GM21367 (cell line): Measurements from ENCODE around the gene BTRC.
"Not testable (repeated sequence)": the region's sequence is repeated elsewhere in the genome, so short reads cannot be mapped to it uniquely, and the experiment has no call there.

Source experiments
- ATAC-seq: cut with Tn5 transposase; IDR thresholded peaks from one replicate; pipeline ENCODE4 v1.9.1; 2021; ENCODE audit not compliant: unreplicated experiment

Gene BTRC

DNA sequence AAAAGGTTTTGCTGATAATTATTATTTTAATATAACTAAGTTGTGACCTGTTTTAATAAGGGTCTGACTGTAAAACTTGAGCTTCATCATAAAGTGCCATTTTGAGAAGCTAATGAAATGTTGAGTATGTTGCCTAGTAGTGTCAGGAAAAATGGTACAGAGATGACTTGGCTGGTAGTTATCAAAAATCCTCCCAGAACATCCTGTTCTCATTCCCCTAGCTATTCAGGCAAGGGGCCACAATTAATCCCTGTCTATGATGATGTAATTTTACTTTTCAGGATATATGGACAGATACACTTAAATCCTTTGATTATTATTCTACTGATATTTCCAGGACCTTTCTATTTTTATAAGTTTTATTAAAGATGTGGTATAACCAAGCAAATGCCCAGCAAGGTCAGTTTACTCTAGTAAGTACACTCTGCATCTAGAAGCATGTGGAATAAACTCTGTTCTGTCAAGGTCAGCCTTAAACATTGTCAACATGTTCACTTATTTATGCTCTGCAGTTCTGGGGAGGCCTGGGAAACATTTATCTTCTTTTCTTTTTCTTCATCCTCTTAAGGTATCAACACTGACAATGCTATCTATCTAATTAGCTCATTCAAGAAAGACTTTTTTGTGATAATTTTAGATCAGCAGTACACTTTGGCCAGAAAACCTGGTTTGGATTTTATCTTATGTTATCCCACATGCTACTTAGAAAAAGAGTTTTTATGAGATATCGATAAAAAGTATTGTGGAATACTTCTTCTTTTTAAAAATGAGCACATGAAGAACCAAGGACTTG is 32.1 kb downstream of the BTRC start:
- no peak for ATAC-seq

- ATAC-seq, result no peak
Measured at GRCh38 chr10:101386659-101387259, 32.8 kb downstream of the BTRC start.

DNA sequence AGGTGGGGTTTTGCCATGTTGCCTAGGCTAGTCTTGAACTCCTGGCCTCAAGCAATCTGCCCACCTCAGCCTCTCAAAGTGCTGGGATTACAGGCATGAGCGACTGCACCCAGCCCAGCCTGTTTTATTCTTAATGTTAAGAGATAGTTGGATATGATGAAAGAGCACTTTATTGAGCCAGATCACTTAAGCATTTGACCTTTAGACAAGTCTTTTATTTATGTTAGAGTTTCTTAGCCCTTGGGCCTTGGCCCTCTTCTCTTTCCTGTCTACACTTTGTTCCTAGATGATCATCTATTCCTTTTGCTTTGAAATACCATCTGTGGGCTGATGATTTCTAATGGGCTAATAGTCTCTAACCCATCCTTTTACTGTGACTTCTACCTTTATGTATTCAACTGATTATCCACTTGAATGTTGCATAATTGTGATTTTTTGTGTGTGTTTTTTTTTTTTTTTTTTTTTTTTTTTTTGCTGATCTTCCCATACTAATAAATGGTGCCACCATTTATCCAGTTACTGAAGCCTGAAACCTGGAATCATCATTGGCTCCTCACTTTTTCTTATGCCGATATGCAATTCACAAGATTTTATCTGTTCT is 34.8 kb downstream of the BTRC start:
- ATAC-seq, result no peak

DNA sequence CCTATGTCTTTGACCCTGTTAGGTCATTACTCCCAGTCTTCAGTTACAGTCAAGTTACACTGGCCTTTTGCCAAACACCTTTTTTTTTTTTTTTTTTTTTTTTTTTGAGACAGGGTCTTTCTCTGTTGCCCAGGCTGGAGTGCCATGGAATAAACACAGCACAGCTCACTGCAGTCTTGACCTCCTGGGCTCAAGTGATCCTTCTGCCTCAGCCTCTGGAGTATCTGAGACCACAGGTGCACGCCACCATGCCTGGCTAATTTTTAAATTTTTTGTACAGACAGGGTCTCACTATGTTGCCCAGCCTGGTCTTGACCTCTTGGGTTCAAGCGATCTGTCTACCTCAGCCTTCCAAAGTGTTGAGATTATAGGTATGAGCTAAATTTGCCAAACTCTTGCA is 35.6 kb downstream of the BTRC start:
- not testable (repeated sequence) for ATAC-seq

GRCh38 chr10:101389986-101390531 is 36.1 kb downstream of the BTRC start:
- ATAC-seq, result no peak

GRCh38 chr10:101393378-101393777 is 39.4 kb downstream of the BTRC start:
- ATAC-seq, result no peak

- no peak for ATAC-seq
Measured at GRCh38 chr10:101394524-101395133, 40.7 kb downstream of the BTRC start.

GRCh38 chr10:101397140-101397539 is 43.2 kb downstream of the BTRC start:
- no peak for ATAC-seq

DNA sequence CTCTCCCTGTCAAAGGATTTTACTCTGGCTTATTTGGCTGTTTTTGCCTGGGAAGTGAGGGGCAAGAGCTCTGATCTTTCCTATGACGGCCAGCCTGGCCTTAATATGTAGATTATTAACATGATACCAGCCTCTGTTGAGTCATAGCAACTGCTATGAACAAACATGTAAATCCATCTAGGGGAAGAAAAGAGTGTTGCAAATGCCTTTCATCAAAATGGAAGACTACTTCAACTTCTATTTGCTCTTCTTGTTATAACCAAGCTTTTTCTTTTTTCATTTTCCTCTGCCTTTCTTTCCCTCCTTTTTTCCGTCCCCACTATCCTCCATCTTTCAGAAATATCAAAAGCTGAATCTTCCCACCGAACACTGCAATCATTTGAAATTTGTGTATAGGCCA is 46.6 kb downstream of the BTRC start:
- ATAC-seq, result no peak

DNA sequence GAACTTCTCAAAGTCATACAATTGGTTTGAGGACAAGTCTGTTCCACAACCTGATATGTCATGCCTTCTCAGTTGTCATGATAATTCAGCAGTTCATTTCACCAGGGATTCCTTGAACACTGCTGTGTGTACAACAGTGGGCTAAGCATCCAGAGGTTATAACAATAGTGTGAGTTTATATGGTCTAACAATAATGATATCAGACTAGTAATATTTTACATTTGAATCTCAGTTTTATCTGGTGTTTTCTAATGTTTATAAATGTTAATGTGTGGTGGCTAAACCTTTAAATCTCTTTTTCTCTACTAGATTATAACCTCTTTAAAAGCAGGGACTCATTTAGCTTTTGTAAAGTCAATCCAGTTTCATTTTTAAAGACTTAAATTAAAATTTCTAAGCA is 48.7 kb downstream of the BTRC start:
- ATAC-seq, result no peak

DNA sequence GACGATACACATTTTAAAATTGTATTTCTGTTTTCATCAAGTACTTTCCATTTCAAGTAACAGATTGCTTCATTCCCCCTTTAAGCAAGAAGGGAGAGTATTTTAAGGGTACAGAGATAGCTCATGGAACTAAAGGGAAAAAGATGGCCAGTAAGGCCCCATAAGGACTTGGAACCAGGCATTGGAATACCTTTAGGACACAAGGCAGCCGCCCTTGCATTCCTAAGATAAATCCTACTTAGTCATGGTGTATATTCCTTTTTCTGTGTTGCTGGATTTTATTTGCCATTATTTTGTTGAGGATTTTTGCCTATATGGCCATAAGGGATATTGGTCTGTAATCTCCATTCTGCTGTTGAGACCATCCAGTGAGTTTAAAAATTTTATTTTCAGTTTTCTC is 49.2 kb downstream of the BTRC start:
- ATAC-seq, result no peak

- ATAC-seq, result no peak
Measured at GRCh38 chr10:101405001-101405400, 51.0 kb downstream of the BTRC start.

- ATAC-seq, result no peak
Measured at GRCh38 chr10:101411598-101411997, 57.6 kb downstream of the BTRC start.

- ATAC-seq, result no peak
Measured at GRCh38 chr10:101414034-101414433, 60.1 kb downstream of the BTRC start.

- ATAC-seq, result no peak
Measured at GRCh38 chr10:101415884-101416283, 61.9 kb downstream of the BTRC start.

DNA sequence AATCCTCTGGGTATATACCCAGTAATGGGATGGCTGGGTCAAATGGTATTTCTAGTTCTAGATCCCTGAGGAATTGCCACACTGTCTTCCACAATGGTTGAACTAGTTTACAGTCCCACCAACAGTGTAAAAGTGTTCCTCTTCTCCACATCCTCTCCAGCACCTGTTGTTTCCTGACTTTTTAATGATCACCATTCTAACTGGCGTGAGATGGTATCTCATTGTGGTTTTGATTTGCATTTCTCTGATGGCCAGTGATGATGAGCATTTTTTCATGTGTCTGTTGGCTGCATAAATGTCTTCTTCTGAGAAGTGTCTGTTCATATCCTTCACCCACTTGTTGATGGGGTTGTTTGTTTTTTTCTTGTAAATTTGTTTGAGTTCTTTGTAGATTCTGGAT is 68.0 kb downstream of the BTRC start:
- ATAC-seq, result not testable (repeated sequence)

GRCh38 chr10:101425535-101425934 is 71.6 kb downstream of the BTRC start:
- ATAC-seq, result no peak

- no peak for ATAC-seq
Measured at GRCh38 chr10:101428036-101428435, 74.1 kb downstream of the BTRC start.

DNA sequence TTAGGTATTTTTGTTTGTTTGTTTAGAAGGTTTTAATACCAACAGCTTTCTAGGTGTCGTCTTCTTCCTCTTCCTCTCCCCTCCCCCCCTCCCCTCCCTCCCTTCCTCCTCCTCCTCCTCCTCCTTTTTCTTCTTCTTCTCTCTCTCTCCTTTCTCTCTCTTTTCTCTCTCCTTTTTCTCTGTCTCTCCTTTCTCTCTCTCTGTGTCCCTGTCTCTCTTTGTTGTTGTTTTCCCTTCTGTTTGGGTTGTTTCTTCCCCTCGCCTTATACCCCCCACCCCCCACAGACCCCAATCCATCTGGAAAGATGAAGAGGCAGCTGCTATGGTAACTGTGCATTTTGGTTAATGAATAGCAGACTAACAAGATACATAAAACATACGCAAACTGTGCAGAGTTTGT is 75.5 kb downstream of the BTRC start:
- no peak for ATAC-seq

- ATAC-seq, result no peak
Measured at GRCh38 chr10:101436302-101436701, 82.3 kb downstream of the BTRC start.

DNA sequence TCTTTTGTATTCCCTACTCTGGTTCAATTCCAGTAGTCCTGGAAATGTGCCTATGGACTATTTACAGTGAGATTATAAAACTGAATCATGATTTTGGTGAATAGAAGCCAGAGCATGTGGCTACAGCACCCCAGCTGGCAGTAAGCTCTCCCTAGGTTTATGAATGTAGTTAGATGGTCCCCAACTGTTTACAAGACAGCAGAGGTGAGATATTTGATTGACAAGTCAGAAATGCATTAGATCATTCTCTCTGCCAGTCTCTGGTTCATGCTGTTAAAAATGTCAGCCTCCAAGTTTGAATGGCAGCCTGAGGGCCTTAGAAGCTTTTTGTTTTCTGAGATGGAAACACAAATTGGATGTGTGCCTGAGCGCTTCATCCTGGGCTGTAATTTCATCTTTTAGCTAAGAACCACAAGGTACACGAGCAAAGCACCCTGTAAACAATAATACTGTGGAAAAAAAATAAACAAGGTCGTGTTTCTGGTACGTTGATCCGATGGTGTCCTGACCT is 85.0 kb downstream of the BTRC start:
- no peak for ATAC-seq
